ENCODE results near the gene CABLES1.

The CABLES1 gene

GRCh38 chr18:23165271-23166068, 30.2 kb downstream of the CABLES1 start:
- DNase-seq (ENCODE audit: low read depth in 3 of 3, low spot score in 1 of 3), result no peak

GRCh38 chr18:23166891-23167541, 31.7 kb downstream of the CABLES1 start:
- DNase-seq (ENCODE audit: low read depth in 3 of 3, low spot score in 1 of 3), result no peak

- no peak for DNase-seq (ENCODE audit: low read depth in 3 of 3, low spot score in 1 of 3)
Observed at GRCh38 chr18:23169673-23170044, 34.4 kb downstream of the CABLES1 start.

GRCh38 chr18:23170137-23170536, 34.9 kb downstream of the CABLES1 start:
- no peak for DNase-seq (ENCODE audit: low read depth in 3 of 3, low spot score in 1 of 3)

GRCh38 chr18:23171581-23172156, 36.4 kb downstream of the CABLES1 start:
- no peak for DNase-seq (ENCODE audit: low read depth in 3 of 3, low spot score in 1 of 3)

- no peak for DNase-seq (ENCODE audit: low read depth in 3 of 3, low spot score in 1 of 3)
Observed at GRCh38 chr18:23172591-23173380, 37.5 kb downstream of the CABLES1 start.

GRCh38 chr18:23173912-23174311, 38.6 kb downstream of the CABLES1 start:
- no peak for DNase-seq (ENCODE audit: low read depth in 3 of 3, low spot score in 1 of 3)

GRCh38 chr18:23176701-23177432, 41.6 kb downstream of the CABLES1 start:
- DNase-seq (ENCODE audit: low read depth in 3 of 3, low spot score in 1 of 3), result no peak

- DNase-seq (ENCODE audit: low read depth in 3 of 3, low spot score in 1 of 3), result no peak
Observed at GRCh38 chr18:23177433-23178072, 42.3 kb downstream of the CABLES1 start.

DNA sequence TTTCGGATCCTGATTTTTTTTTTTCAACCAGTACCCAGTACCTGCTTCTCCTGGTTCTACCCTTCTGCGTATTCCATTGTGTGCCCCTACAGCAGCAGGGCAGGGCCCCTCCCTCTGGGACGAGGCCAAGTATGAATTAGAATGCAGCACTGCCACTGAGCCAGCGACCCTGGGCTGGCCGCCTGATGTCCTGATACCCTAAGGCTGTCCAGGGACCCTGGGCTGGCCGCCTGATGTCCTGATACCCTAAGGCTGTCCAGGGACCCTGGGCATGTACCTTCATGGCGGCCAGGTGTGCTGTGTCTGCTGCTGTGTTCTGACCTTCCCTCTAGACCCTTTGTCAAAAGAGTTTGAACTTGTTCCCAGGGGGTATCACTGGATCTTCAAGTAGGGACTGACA, 42.9 kb downstream of the CABLES1 start:
- DNase-seq (ENCODE audit: low read depth in 3 of 3, low spot score in 1 of 3), result no peak

DNA sequence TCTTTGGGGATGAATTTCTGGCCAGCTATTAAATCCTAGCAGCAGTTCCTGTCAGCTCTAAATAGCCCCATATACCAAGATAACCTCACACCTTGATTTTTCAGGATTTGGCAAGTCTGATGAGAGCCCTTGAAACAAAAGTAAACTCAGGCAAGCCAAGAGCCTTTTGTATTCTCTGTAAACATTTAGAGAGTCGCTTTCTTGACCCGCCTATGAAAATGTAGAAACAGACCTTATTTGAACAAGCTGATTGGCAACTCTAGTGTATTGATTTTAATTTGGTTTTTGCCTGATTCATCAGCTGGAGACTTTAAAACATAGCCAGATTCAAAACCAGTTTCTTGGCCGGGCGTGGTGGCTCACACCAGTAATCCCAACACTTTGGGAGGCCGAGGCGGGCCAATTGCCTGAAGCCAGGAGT, 43.4 kb downstream of the CABLES1 start:
- DNase-seq (ENCODE audit: low read depth in 3 of 3, low spot score in 1 of 3), result no peak

- no peak for DNase-seq (ENCODE audit: low read depth in 3 of 3, low spot score in 1 of 3)
Observed at GRCh38 chr18:23179416-23179815, 44.1 kb downstream of the CABLES1 start.

DNA sequence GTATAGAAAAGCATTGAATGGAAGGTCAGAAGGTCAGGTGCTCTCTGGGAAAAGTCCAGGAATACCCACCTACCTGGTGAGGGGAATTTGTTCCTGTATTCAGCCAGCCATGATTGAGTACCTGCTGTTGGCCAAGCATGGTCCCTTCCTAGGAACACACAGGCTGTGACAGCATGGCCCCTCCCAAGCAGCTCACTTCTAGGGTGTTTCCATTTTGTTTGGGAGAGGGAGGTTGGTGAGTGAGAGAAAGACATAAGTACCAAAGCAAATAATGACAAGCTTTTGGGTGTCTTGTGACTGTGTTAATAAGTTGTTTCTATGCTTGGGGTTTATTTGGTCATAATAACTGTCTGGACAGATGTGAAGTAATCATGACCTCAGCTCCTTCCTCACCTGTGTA, 46.3 kb downstream of the CABLES1 start:
- DNase-seq (ENCODE audit: low read depth in 3 of 3, low spot score in 1 of 3), result no peak

- no peak for DNase-seq (ENCODE audit: low read depth in 3 of 3, low spot score in 1 of 3)
Observed at GRCh38 chr18:23182606-23183005, 47.3 kb downstream of the CABLES1 start.

- no peak for DNase-seq (ENCODE audit: low read depth in 3 of 3, low spot score in 1 of 3)
Observed at GRCh38 chr18:23183411-23184150, 48.3 kb downstream of the CABLES1 start.

- DNase-seq (ENCODE audit: low read depth in 3 of 3, low spot score in 1 of 3), result no peak
Observed at GRCh38 chr18:23186781-23187180, 51.5 kb downstream of the CABLES1 start.

GRCh38 chr18:23188068-23188760, 52.9 kb downstream of the CABLES1 start:
- no peak for DNase-seq (ENCODE audit: low read depth in 3 of 3, low spot score in 1 of 3)

GRCh38 chr18:23189099-23189498, 53.8 kb downstream of the CABLES1 start:
- DNase-seq (ENCODE audit: low read depth in 3 of 3, low spot score in 1 of 3), result no peak
